Mucosa of descending colon (tissue), 3 donors: ENCODE measurements around the gene RUSF1. TPM values are rescaled to one million over a fixed set of nuclear protein-coding genes. Genes with fewer than 3 reads are reported as not detected.
"Not testable (repeated sequence)": the region's sequence is repeated elsewhere in the genome, so short reads cannot be mapped to it uniquely, and the experiment has no call there.

Experiments
- ATAC-seq: fragments of 200-7000 bp; cut with Tn5 transposase; one replicate; pipeline ENCODE4 v1.9.1; 2020; ENCODE audit warnings: mild to moderate bottlenecking, moderate library complexity
- DNase-seq, 3 donors: peaks; one replicate each; pipeline ENCODE4 v3.0.0-alpha.2; 2020
- H3K36me3 ChIP-seq: fragments of 200-600 bp; one replicate; pipeline ENCODE4 v1.8.0; 2021; ENCODE audit warnings: low read depth, mild to moderate bottlenecking
- H3K4me1 ChIP-seq: fragments of 200-600 bp; one replicate; pipeline ENCODE4 v1.8.0; 2021; ENCODE audit warnings: low read depth, mild to moderate bottlenecking
- H3K4me3 ChIP-seq: fragments of 200-600 bp; one replicate; pipeline ENCODE4 v1.8.0; 2021; ENCODE audit warnings: mild to moderate bottlenecking
- H3K9me3 ChIP-seq: fragments of 200-600 bp; one replicate; pipeline ENCODE4 v1.8.0; 2021; ENCODE audit warnings: mild to moderate bottlenecking
- intact Hi-C, 2 donors: fragments of 100-400 bp; cut with DNase I in 1 of 2; cut with micrococcal nuclease in 1 of 2; formaldehyde crosslinking; loops; one replicate each; pipeline versions ENCODE4 v1.11.0 to v1.11.1; 2022; cut with DNase I, micrococcal nuclease
- long read RNA-seq, 2 donors: library from polyadenylated mRNA; unstranded; transcript quantifications; one replicate each; pipeline ENCODE4 v2.0.0, GENCODE V29; 2019 to 2021
- total RNA-seq, 3 donors: library from RNA; stranded (reverse); fragmentation: NEBNext Ultra II Directional in 2 of 3; extraction: Animal tissue kit (Norgen Biotek cat#: 25700) in 2 of 3; gene quantifications; one replicate each; pipeline versions ENCODE4 v1.2.1 to v1.2.4, GENCODE V29; 2021 to 2023
- TF ChIP-seq, protein P1 (sequence below): fragments of 200-600 bp; IDR thresholded peaks from one replicate; pipeline ENCODE4 v1.8.0; 2022; ENCODE audit warnings: antibody characterized with exemption, mild to moderate bottlenecking
- donor health status: DM: no; HTN: no; CAD: no; lungs with moderate emphysema.
- donor health status: DM: no; HTN: no; CAD: no.
- donor health status: DM: no; HTN: yes; CAD: no.

Gene RUSF1
- 10 to 100 TPM; 48.3 to 66.7 (median 51.7) TPM for total RNA-seq
- long read RNA-seq, donor 1, transcript C16orf58-210 (4 exons, 2,422 nt) = minor isoform, 5 of 88 reads
- long read RNA-seq, donor 1, transcript C16orf58-201 (13 exons, 2,793 nt) = major isoform, 49 of 88 reads
- long read RNA-seq, donor 1, partial matches to known transcripts = 8 of 88 reads
- long read RNA-seq, donor 1, other reads (novel, unspliced or antisense) = 26 of 88 reads
- long read RNA-seq, donor 2, partial matches to known transcripts = 1 of 11 reads
- long read RNA-seq, donor 2, other reads (novel, unspliced or antisense) = 7 of 11 reads

- peak within 1 kb of the TSS; percentile 100 for H3K4me3 ChIP-seq
- H3K9me3 ChIP-seq = no peaks in the 10 kb centered on the region
- H3K4me1 ChIP-seq = peaks cover 25% of the 10 kb centered on the region
- intact Hi-C loops = no loop called here
- no peaks in the 10 kb centered on the region for H3K36me3 ChIP-seq
- DNase-seq (peak; percentile 94 to 95 (median 95)), ATAC-seq (peak; percentile 99)
- TF ChIP-seq, protein P1, sequence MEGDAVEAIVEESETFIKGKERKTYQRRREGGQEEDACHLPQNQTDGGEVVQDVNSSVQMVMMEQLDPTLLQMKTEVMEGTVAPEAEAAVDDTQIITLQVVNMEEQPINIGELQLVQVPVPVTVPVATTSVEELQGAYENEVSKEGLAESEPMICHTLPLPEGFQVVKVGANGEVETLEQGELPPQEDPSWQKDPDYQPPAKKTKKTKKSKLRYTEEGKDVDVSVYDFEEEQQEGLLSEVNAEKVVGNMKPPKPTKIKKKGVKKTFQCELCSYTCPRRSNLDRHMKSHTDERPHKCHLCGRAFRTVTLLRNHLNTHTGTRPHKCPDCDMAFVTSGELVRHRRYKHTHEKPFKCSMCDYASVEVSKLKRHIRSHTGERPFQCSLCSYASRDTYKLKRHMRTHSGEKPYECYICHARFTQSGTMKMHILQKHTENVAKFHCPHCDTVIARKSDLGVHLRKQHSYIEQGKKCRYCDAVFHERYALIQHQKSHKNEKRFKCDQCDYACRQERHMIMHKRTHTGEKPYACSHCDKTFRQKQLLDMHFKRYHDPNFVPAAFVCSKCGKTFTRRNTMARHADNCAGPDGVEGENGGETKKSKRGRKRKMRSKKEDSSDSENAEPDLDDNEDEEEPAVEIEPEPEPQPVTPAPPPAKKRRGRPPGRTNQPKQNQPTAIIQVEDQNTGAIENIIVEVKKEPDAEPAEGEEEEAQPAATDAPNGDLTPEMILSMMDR = no peak
Observed at GRCh38 chr16:31507929-31508705, at the start of gene RUSF1. TSS of gene RUSF1 (minus strand) at chr16:31508391. CDS start at chr16:31508373, 18 bp downstream.

- Histone ChIP-seq H3K4me1 (no peaks in the 10 kb centered on the region), H3K36me3 (no peaks in the 10 kb centered on the region), H3K4me3 (no peak overlapping the region), H3K9me3 (peaks cover 7% of the 10 kb centered on the region)
- intact Hi-C loops = no loop called here
- TF ChIP-seq, protein P1 = no peak
- DNase-seq = no peak
- ATAC-seq = no peak
Observed at GRCh38 chr16:31542763-31543162, 34.6 kb upstream of the RUSF1 start.

GRCh38 chr16:31539762-31540161, 31.6 kb upstream of the RUSF1 start:
- intact Hi-C loops, H3K4me3 ChIP-seq, H3K9me3 ChIP-seq, H3K36me3 ChIP-seq, DNase-seq, H3K4me1 ChIP-seq, ATAC-seq: not testable (repeated sequence)

- ATAC-seq, H3K4me1 ChIP-seq, H3K36me3 ChIP-seq, intact Hi-C loops, H3K9me3 ChIP-seq, DNase-seq, H3K4me3 ChIP-seq: not testable (repeated sequence)
Observed at GRCh38 chr16:31538243-31538598, 30.0 kb upstream of the RUSF1 start.

DNA sequence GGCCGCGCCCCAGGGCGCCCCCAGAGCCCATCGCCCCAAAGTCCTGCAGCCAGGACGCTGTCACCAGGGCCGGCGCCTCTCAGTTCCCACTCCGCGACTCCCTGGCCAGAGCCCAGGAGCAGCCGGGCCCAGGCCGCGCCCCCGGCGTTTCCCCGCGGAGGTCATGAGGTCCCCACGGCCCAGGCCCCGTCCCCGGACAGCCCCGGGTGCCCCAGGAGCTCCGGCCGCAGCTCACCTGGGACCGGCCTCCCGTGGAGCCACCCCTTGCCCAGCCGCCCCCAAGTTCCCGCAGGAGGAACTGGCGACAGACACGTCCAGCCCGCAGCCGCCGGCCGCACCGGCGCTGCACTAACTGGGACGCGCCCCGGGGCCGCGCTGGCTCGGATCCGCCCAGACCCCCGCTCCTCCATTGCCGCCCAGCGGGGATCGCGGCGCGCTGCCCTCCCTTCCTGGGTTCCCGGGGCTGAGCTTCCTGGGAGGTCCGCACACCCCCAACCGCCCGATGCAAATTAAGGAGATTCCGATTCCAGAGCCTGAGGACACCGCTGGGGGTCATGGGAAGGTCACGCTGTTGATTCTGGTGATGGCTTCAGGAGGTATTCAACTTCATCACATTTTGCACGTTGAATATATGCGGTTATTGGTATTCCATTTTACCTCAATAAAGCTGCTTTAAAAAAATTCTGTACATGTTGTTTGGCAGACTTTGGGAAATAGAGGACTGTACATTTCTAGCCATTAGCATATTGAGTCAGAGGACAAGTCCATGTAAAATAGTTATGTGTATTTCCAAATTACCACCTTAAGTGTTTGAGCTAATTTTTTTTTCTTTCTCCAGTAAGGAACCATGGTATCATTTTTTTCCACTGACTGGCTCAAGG, 29.4 kb upstream of the RUSF1 start:
- TF ChIP-seq, protein P1 = no peak
- Histone ChIP-seq H3K36me3 (no peaks in the 10 kb centered on the region), H3K4me3 (no peak overlapping the region), H3K9me3 (peaks cover 3% of the 10 kb centered on the region), H3K4me1 (no peaks in the 10 kb centered on the region)
- DNase-seq (no peak), ATAC-seq (no peak)
- intact Hi-C loops = no loop called here

GRCh38 chr16:31536804-31537361, 28.7 kb upstream of the RUSF1 start:
- DNase-seq (no peak), ATAC-seq (no peak)
- intact Hi-C loops = no loop called here
- no peaks in the 10 kb centered on the region for H3K4me1 ChIP-seq
- H3K36me3 ChIP-seq = no peaks in the 10 kb centered on the region
- H3K4me3 ChIP-seq = no peak overlapping the region
- no peaks in the 10 kb centered on the region for H3K9me3 ChIP-seq
- TF ChIP-seq, protein P1 = no peak
